HepG2 (cell line): ENCODE results near the gene HBG1. TPM values are rescaled to one million over a fixed set of nuclear protein-coding genes. Genes with fewer than 3 reads are reported as not detected.

Experiments
- ATAC-seq: fragments of 200-7000 bp; cut with Tn5 transposase; 3 replicates; pipeline ENCODE4 v1.9.1; 2020; ENCODE audit warnings: mild to moderate bottlenecking, moderate library complexity
- BruUV-seq: library from RNA; stranded (reverse); fragments of 400-500 nt; replicated peaks from 2 replicates; lab custom pipeline; 2021; lab: Mats Ljungman, UMichigan
- CTCF ChIA-PET: fragments of 300-600 bp; formaldehyde crosslinking; extraction: SDS; loops from one replicate; lab custom pipeline; 2021; ENCODE audit warnings: low total read pairs, inconsistent platforms, low intra/inter-chr PET ratio; lab: Yijun Ruan, JAX
- POLR2A ChIA-PET: fragments of 350-600 bp; sonication (Branson Sonifier 250); formaldehyde crosslinking; loops from one replicate; lab custom pipeline; 2020; ENCODE audit warnings: antibody characterized with exemption, inconsistent platforms; lab: Yijun Ruan, JAX
- DNase-seq: peaks from one replicate; pipeline ENCODE4 v3.0.0-alpha.2; 2015; ENCODE audit warnings: low spot score
- FAIRE-seq: peaks from 3 replicates; lab custom pipeline; 2011; peaks lifted over from hg19 to GRCh38; lab: Jason Lieb, UNC
- H2AFZ ChIP-seq: one replicate; pipeline ENCODE4 v1.6.1; 2011; ENCODE audit warnings: low read length, inconsistent platforms
- H3K27ac ChIP-seq: fragments of 300-600 bp; 3 replicates; pipeline ENCODE4 v1.8.0; 2011; ENCODE audit warnings: mixed run types, mild to moderate bottlenecking, mixed read lengths, low read length, inconsistent platforms; ENCODE audit not compliant: insufficient read depth; ENCODE audit errors: extremely low read length
- H3K27me3 ChIP-seq, 2 experiments: fragments of 200-600 bp in 1 of 2; 2 replicates in 1 of 2; 3 replicates in 1 of 2; pipeline versions ENCODE4 v1.6.0 to v1.8.0; 2011; ENCODE audit warnings: low read length in 2 of 2, mild to moderate bottlenecking in 2 of 2, moderate library complexity in 2 of 2, inconsistent platforms in 1 of 2; ENCODE audit not compliant: insufficient read depth in 2 of 2, control insufficient read depth in 1 of 2
- H3K36me3 ChIP-seq, 2 experiments: fragments of 200-600 bp in 1 of 2; replicated peaks in 1 of 2; 2 replicates in 1 of 2; 3 replicates in 1 of 2; pipeline versions ENCODE4 v1.5.1 to v1.8.0; 2011; ENCODE audit warnings: low read length in 2 of 2, inconsistent platforms in 1 of 2; ENCODE audit not compliant: insufficient read depth in 2 of 2, control insufficient read depth in 1 of 2
- H3K4me1 ChIP-seq: 2 replicates; pipeline ENCODE4 v1.5.1; 2012; ENCODE audit warnings: low read length, inconsistent platforms; ENCODE audit not compliant: insufficient read depth
- H3K4me2 ChIP-seq: 2 replicates; pipeline ENCODE4 v1.6.0; 2011; ENCODE audit warnings: low read depth, low read length, inconsistent platforms
- H3K4me3 ChIP-seq, 3 experiments: fragments of 200-600 bp in 1 of 3; sonication (generic), shearing (Covaris generic) in 1 of 3; replicated peaks in 1 of 3; 2 replicates each; pipeline ENCODE4 v1.5.1; 2011 to 2016; ENCODE audit warnings: low read length in 3 of 3, inconsistent platforms in 2 of 3, low read depth in 2 of 3, mild to moderate bottlenecking in 2 of 3, control low read depth in 1 of 3, mixed read lengths in 1 of 3; ENCODE audit not compliant: insufficient read depth in 1 of 3
- H3K79me2 ChIP-seq: one replicate; pipeline ENCODE4 v1.6.1; 2011; ENCODE audit warnings: low read length, inconsistent platforms; ENCODE audit not compliant: insufficient read depth
- H3K9ac ChIP-seq: 2 replicates; pipeline ENCODE4 v1.6.0; 2011; ENCODE audit warnings: mild to moderate bottlenecking, low read depth, low read length, inconsistent platforms; ENCODE audit not compliant: insufficient read depth
- H3K9me3 ChIP-seq: 2 replicates; pipeline ENCODE4 v1.5.1; 2012; ENCODE audit warnings: mild to moderate bottlenecking, low read length
- H4K20me1 ChIP-seq: 2 replicates; pipeline ENCODE4 v1.6.0; 2011; ENCODE audit warnings: inconsistent platforms, mild to moderate bottlenecking, low read length, moderate library complexity; ENCODE audit not compliant: insufficient read depth
- CREBL2 ChIP-seq: sonication (generic); formaldehyde crosslinking; IDR thresholded peaks from 2 replicates; pipeline ENCODE4 v1.8.1; 2023; ENCODE audit warnings: missing genetic modification reagents, mild to moderate bottlenecking, borderline replicate concordance
- KAT2B ChIP-seq: fragments of 150-350 bp; IDR thresholded peaks from 2 replicates; pipeline ENCODE4 v1.6.1; 2014; ENCODE audit warnings: low read depth, low read length, borderline replicate concordance
- TARDBP ChIP-seq: sonication (generic); formaldehyde crosslinking; IDR thresholded peaks from 2 replicates; pipeline ENCODE4 v1.8.0; 2022; ENCODE audit warnings: mild to moderate bottlenecking, missing genetic modification reagents
- TEF ChIP-seq: sonication (generic); formaldehyde crosslinking; IDR thresholded peaks from 2 replicates; pipeline ENCODE4 v1.5.0; 2020; ENCODE audit warnings: missing genetic modification reagents
- ZSCAN31 ChIP-seq: sonication (generic); formaldehyde crosslinking; IDR thresholded peaks from 2 replicates; pipeline ENCODE4 v1.5.0; 2020; ENCODE audit warnings: low read depth, mild to moderate bottlenecking, missing genetic modification reagents
- WGBS: methylation state at CpG from one replicate; pipeline ENCODE4 v1.1.6; 2017; ENCODE audit warnings: low lambda C conversion rate; 5-methylcytosine and 5-hydroxymethylcytosine counted together
- in situ Hi-C: cut with HindIII; loops from 2 replicates; pipeline ENCODE4 v1.10.0; 2017; ENCODE audit warnings: low pct_unique_long_range_greater_than_20kb; ENCODE audit not compliant: extremely low pct_ligation_motif_present
- intact Hi-C: fragments of 100-400 bp; cut with micrococcal nuclease; formaldehyde crosslinking; loops from one replicate; pipeline ENCODE4 v1.10.0; 2022; ENCODE audit not compliant: unreplicated experiment
- polyA plus RNA-seq, 8 experiments: library from polyadenylated mRNA; depleted of rRNA in 3 of 8; stranded (reverse) in 7 of 8; unstranded in 1 of 8; fragments of >200 nt; fragmentation: Illumina TruSeq in 4 of 8; extraction: Trizol in 4 of 8; gene quantifications; 2 replicates each; pipeline versions ENCODE4 v1.2.1 to v1.2.3, GENCODE V29; 2011 to 2016; ENCODE audit warnings: low read depth in 4 of 8, missing spikeins in 1 of 8, mixed read lengths in 1 of 8; ENCODE audit not compliant: insufficient read depth in 1 of 8
- total RNA-seq, 5 experiments: library from RNA; depleted of rRNA; stranded (reverse); fragments of >200 nt; fragmentation: Illumina TruSeq; extraction: Trizol; gene quantifications; 2 replicates each; pipeline ENCODE4 v1.2.3, GENCODE V29; 2016; ENCODE audit warnings: low read depth in 1 of 5

The HBG1 gene
- total and polyA plus RNA-seq, 2 of the 13 experiments (the other 11 are each of a cell fraction or from before 2014, with no cell fraction given), result not detected

GRCh38 chr11:5247472-5248192 lies 2.0 kb downstream of the HBG1 start (continued):
- no peak for TF ChIP-seq TARDBP
- TF ChIP-seq TEF (CRISPR knock-in tag), result no peak
- no peak for TF ChIP-seq KAT2B
- TF ChIP-seq ZSCAN31 (CRISPR knock-in tag), result no peak

DNA sequence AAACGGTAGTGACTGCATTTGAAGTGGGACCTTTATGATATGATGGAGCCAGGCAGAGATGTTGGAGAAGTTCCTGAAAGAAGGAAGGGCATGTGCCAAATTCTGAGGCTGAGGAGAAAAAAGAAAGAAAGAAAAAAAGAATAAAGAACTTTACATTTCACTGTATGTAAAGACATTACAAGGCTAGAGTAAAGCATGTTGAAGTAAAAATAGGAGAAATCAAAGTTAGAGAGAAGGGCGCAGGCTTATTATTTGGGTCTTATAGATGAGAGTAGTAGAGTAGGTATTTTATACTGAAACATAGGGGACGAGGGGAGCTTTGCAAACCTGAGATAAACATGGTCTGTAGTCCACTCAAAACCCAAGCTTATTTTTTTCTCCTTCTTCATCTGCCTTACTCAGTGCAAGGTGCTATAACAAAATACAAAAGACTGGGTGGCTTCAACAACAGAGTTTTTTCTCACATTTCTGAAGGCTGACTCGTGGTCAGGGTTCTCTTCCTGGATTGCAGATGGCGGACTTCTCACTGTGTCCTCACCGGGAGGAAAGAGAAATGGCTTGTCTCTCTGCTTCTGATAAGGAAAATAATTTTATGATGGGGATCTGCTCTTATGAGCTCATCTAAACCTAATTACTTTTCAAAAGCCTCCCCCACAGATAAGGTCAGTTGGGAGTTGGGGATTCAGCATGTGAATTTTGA lies 2.7 kb downstream of the HBG1 start:
- H3K9me3 ChIP-seq, result no peaks in the 10 kb centered on the region
- BruUV-seq, result no TSS peak
- intact Hi-C loops (no loop called here), in situ Hi-C loops (no loop called here)
- ATAC-seq (no peak), DNase-seq (no peak), FAIRE-seq (no peak)
- H3K4me1 ChIP-seq, result no peaks in the 10 kb centered on the region
- H3K36me3 ChIP-seq, result no peaks in the 10 kb centered on the region
- H4K20me1 ChIP-seq, result no peaks in the 10 kb centered on the region
- ChIA-PET POLR2A (no interaction called here), CTCF (no interaction called here)
- TF ChIP-seq CREBL2 (CRISPR knock-in tag), result no peak
- no peak overlapping the region for H3K4me3 ChIP-seq
- 10% methylated on average over 6 of the region's 6 CpGs for WGBS
- H2AFZ ChIP-seq, result no peak overlapping the region
- no peak overlapping the region for H3K4me2 ChIP-seq
- H3K27ac ChIP-seq, result no peak overlapping the region
- no peaks in the 10 kb centered on the region for H3K79me2 ChIP-seq
- H3K27me3 ChIP-seq, result peaks cover 0 to 5% of the 10 kb centered on the region in 2 experiments; a peak in 1 of 5 replicates
- H3K9ac ChIP-seq, result no peak overlapping the region
